Vagina (tissue), 2 donors: ENCODE measurements around the gene FBXO28. TPM values are rescaled to one million over a fixed set of nuclear protein-coding genes. Genes with fewer than 3 reads are reported as not detected.

ENCODE experiments used
- DNase-seq, 2 donors: peaks; one replicate each; pipeline ENCODE4 v3.0.0-alpha.2; 2017; ENCODE audit errors: extremely low spot score in 2 of 2
- H3K27ac ChIP-seq: fragments of 200-600 bp; sonication (generic); one replicate; pipeline ENCODE4 v1.5.1; 2019
- H3K27me3 ChIP-seq: fragments of 200-600 bp; sonication (generic); one replicate; pipeline ENCODE4 v1.5.1; 2019
- H3K36me3 ChIP-seq, 2 donors: fragments of 200-600 bp; sonication (generic); one replicate each; pipeline ENCODE4 v1.5.1; 2017 to 2019
- H3K4me1 ChIP-seq: fragments of 200-600 bp; sonication (generic); one replicate; pipeline ENCODE4 v1.5.1; 2019
- H3K4me3 ChIP-seq, 2 donors: fragments of 200-600 bp; sonication (generic); 1 replicate in 1 of 2; 2 replicates in 1 of 2; pipeline ENCODE4 v1.5.1; 2016 to 2019
- H3K9me3 ChIP-seq: fragments of 200-600 bp; sonication (generic); one replicate; pipeline ENCODE4 v1.5.1; 2019
- CTCF ChIP-seq, 3 experiments: fragments of 450-650 bp in 2 of 3; fragments of 200-600 bp in 1 of 3; sonication (generic) in 1 of 3; IDR thresholded peaks; one replicate each; pipeline ENCODE4 v1.5.1; 2017 to 2019; ENCODE audit warnings: antibody characterized with exemption in 3 of 3, mild to moderate bottlenecking in 2 of 3, moderate library complexity in 2 of 3
- POLR2A ChIP-seq, 2 donors: fragments of 450-650 bp; IDR thresholded peaks; one replicate each; pipeline ENCODE4 v1.6.1; 2017; ENCODE audit warnings: antibody characterized with exemption in 2 of 2, mild to moderate bottlenecking in 2 of 2, moderate library complexity in 2 of 2
- POLR2AphosphoS5 ChIP-seq, 2 donors: sonication (generic); formaldehyde crosslinking; IDR thresholded peaks; one replicate each; pipeline ENCODE4 v1.9.0; 2017; ENCODE audit warnings: antibody characterized with exemption in 2 of 2, mild to moderate bottlenecking in 2 of 2, low read depth in 1 of 2; ENCODE audit not compliant: insufficient read depth in 1 of 2
- intact Hi-C: fragments of 100-400 bp; cut with DNase I; formaldehyde crosslinking; loops from one replicate; pipeline ENCODE4 v1.15.1; 2023
- total RNA-seq: library from RNA; depleted of rRNA; stranded (reverse); fragments of >200 nt; gene quantifications from one replicate; pipeline ENCODE4 v1.2.3, GENCODE V29; 2016

FBXO28 gene
- total RNA-seq, 1 donor from 2014 or later = 20.1 TPM

- Histone ChIP-seq H3K27ac (no peak overlapping the region), H3K4me1 (no peaks in the 10 kb centered on the region), H3K4me3 (no peak overlapping the region), H3K36me3 (no peaks in the 10 kb centered on the region), H3K9me3 (no peaks in the 10 kb centered on the region), H3K27me3 (no peaks in the 10 kb centered on the region)
- DNase-seq = no peak
- intact Hi-C loops = no loop called here
- TF ChIP-seq CTCF (IDR thresholded peaks at IDR 0.05) = no peak
- no peak for TF ChIP-seq POLR2AphosphoS5 (IDR thresholded peaks at IDR 0.05; ENCODE audit: insufficient read depth in 1 of 2, low read depth in 1 of 2)
- no peak for TF ChIP-seq POLR2A (IDR thresholded peaks at IDR 0.05)
Observed at GRCh38 chr1:224087286-224087794, 26.6 kb upstream of the FBXO28 start.

- intact Hi-C loops = no loop called here
- H3K4me1 ChIP-seq = no peaks in the 10 kb centered on the region
- H3K27me3 ChIP-seq = no peaks in the 10 kb centered on the region
- TF ChIP-seq POLR2A (IDR thresholded peaks at IDR 0.05) = no peak
- no peak for TF ChIP-seq POLR2AphosphoS5 (IDR thresholded peaks at IDR 0.05; ENCODE audit: insufficient read depth in 1 of 2, low read depth in 1 of 2)
- no peak for TF ChIP-seq CTCF (IDR thresholded peaks at IDR 0.05)
- H3K9me3 ChIP-seq = no peaks in the 10 kb centered on the region
- no peaks in the 10 kb centered on the region for H3K36me3 ChIP-seq
- no peak overlapping the region for H3K27ac ChIP-seq
- H3K4me3 ChIP-seq = no peak overlapping the region
- DNase-seq = no peak
Observed at GRCh38 chr1:224089583-224089982, 24.3 kb upstream of the FBXO28 start.

GRCh38 chr1:224090116-224090515 is 23.8 kb upstream of the FBXO28 start:
- DNase-seq = no peak
- intact Hi-C loops = no loop called here
- Histone ChIP-seq H3K27me3 (no peaks in the 10 kb centered on the region), H3K36me3 (no peaks in the 10 kb centered on the region), H3K4me1 (no peaks in the 10 kb centered on the region), H3K4me3 (no peak overlapping the region), H3K9me3 (no peaks in the 10 kb centered on the region), H3K27ac (no peak overlapping the region)
- TF ChIP-seq POLR2A (IDR thresholded peaks at IDR 0.05) (no peak), POLR2AphosphoS5 (IDR thresholded peaks at IDR 0.05; ENCODE audit: insufficient read depth in 1 of 2, low read depth in 1 of 2) (no peak), CTCF (IDR thresholded peaks at IDR 0.05) (no peak)

GRCh38 chr1:224092111-224092510 is 21.8 kb upstream of the FBXO28 start:
- Histone ChIP-seq H3K27ac (no peak overlapping the region), H3K36me3 (no peaks in the 10 kb centered on the region), H3K4me1 (no peaks in the 10 kb centered on the region), H3K27me3 (no peaks in the 10 kb centered on the region), H3K9me3 (no peaks in the 10 kb centered on the region), H3K4me3 (no peak overlapping the region)
- intact Hi-C loops = no loop called here
- DNase-seq = no peak
- TF ChIP-seq CTCF (IDR thresholded peaks at IDR 0.05) (no peak), POLR2AphosphoS5 (IDR thresholded peaks at IDR 0.05; ENCODE audit: insufficient read depth in 1 of 2, low read depth in 1 of 2) (no peak), POLR2A (IDR thresholded peaks at IDR 0.05) (no peak)

GRCh38 chr1:224092601-224093000 is 21.3 kb upstream of the FBXO28 start:
- Histone ChIP-seq H3K27ac (no peak overlapping the region), H3K36me3 (no peaks in the 10 kb centered on the region), H3K4me1 (no peaks in the 10 kb centered on the region), H3K27me3 (no peaks in the 10 kb centered on the region), H3K9me3 (no peaks in the 10 kb centered on the region), H3K4me3 (no peak overlapping the region)
- intact Hi-C loops = no loop called here
- TF ChIP-seq POLR2AphosphoS5 (IDR thresholded peaks at IDR 0.05; ENCODE audit: insufficient read depth in 1 of 2, low read depth in 1 of 2) (no peak), POLR2A (IDR thresholded peaks at IDR 0.05) (no peak), CTCF (IDR thresholded peaks at IDR 0.05) (no peak)
- DNase-seq = no peak
